Ishikawa (cell line): ENCODE data around the gene ZNF808.

Experiments used
- CEBPB ChIP-seq: IDR thresholded peaks from 2 replicates; pipeline ENCODE4 v1.6.1; 2012
- CREB1 ChIP-seq: IDR thresholded peaks from 2 replicates; pipeline ENCODE4 v1.6.1; 2012; ENCODE audit warnings: low read depth
- EGR1 ChIP-seq: IDR thresholded peaks from 2 replicates; pipeline ENCODE4 v1.6.1; 2012
- EP300 ChIP-seq: IDR thresholded peaks from 2 replicates; pipeline ENCODE4 v1.6.1; 2012; ENCODE audit warnings: borderline replicate concordance
- FOXM1 ChIP-seq: IDR thresholded peaks from 2 replicates; pipeline ENCODE4 v1.6.1; 2012; ENCODE audit warnings: low read depth, borderline replicate concordance
- NFIC ChIP-seq: IDR thresholded peaks from 2 replicates; pipeline ENCODE4 v1.6.1; 2012
- RAD21 ChIP-seq: IDR thresholded peaks from 2 replicates; pipeline ENCODE4 v1.6.1; 2012; ENCODE audit warnings: low read depth
- REST ChIP-seq: IDR thresholded peaks from 2 replicates; pipeline ENCODE4 v1.6.1; 2012; ENCODE audit warnings: low read depth, mild to moderate bottlenecking
- TAF1 ChIP-seq: IDR thresholded peaks from 2 replicates; pipeline ENCODE4 v1.6.1; 2012; ENCODE audit warnings: low read depth, mild to moderate bottlenecking
- TCF12 ChIP-seq: IDR thresholded peaks from 2 replicates; pipeline ENCODE4 v1.6.1; 2012; ENCODE audit warnings: low read depth
- TEAD4 ChIP-seq: IDR thresholded peaks from 2 replicates; pipeline ENCODE4 v1.6.1; 2012
- USF1 ChIP-seq: IDR thresholded peaks from 2 replicates; pipeline ENCODE4 v1.6.1; 2012
- YY1 ChIP-seq: IDR thresholded peaks from 2 replicates; pipeline ENCODE4 v1.6.1; 2012; ENCODE audit warnings: low read depth
- ZBTB7A ChIP-seq: IDR thresholded peaks from 2 replicates; pipeline ENCODE4 v1.6.1; 2012; ENCODE audit warnings: low read depth
- TF ChIP-seq, protein P1 (sequence below): IDR thresholded peaks from 2 replicates; pipeline ENCODE4 v1.6.1; 2012

Gene ZNF808

DNA sequence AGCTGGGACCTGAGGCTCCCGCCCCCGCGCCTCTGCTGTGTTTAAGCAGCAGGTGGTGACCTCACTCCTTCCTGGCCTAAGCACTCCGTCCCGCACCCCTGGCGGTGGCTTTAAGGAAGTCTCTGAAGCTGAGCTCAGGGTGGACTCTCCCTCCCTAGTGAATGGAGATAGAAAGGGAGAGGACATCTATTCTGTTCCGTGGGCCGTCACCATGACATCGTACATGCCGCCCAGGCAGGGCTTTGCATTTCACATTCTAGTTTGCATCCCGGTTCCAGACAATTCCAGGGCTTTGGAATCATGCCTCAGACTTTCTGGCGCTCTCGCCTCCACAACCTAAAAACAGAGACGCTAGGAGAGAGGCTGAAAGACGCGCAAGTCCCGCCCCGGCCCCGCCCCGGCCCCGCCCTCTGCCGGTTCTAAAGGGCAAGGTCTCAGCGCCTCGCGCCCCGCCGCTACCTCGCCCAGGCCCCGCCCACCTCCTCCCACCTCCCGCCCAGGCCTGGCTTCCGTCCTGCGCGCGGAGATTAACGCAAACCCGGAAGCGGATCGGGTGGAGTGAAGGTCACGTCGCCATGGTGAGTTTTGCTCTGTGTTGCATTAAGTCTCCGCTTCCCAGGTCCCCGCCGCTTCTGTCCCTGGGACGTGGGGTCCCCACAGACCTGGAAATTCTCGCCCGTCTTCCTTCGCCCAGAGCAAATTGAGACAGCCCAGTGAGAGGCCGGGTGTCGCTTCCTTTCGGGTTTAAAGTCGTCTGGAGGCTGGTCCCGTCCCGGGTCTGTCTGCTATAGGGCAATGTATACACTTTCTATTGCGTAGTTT lies at the start of gene ZNF808:
TSS of gene ZNF808 (plus strand) at position 535 of the 822 bp plus-strand sequence. CDS start 15,617 bp downstream, outside the sequence.
- TF ChIP-seq YY1 (0 out of 2 replicates have a peak, but pooled peaks have one; percentile 35), TAF1 (no peak), EGR1 (peak; percentile 69), REST (no peak), RAD21 (peak; percentile 22; the same call in 1 of the 2 replicates), TCF12 (no peak), CEBPB (no peak), TEAD4 (no peak), USF1 (no peak), NFIC (no peak)
- TF ChIP-seq, protein P1, sequence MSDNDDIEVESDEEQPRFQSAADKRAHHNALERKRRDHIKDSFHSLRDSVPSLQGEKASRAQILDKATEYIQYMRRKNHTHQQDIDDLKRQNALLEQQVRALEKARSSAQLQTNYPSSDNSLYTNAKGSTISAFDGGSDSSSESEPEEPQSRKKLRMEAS: no peak

DNA sequence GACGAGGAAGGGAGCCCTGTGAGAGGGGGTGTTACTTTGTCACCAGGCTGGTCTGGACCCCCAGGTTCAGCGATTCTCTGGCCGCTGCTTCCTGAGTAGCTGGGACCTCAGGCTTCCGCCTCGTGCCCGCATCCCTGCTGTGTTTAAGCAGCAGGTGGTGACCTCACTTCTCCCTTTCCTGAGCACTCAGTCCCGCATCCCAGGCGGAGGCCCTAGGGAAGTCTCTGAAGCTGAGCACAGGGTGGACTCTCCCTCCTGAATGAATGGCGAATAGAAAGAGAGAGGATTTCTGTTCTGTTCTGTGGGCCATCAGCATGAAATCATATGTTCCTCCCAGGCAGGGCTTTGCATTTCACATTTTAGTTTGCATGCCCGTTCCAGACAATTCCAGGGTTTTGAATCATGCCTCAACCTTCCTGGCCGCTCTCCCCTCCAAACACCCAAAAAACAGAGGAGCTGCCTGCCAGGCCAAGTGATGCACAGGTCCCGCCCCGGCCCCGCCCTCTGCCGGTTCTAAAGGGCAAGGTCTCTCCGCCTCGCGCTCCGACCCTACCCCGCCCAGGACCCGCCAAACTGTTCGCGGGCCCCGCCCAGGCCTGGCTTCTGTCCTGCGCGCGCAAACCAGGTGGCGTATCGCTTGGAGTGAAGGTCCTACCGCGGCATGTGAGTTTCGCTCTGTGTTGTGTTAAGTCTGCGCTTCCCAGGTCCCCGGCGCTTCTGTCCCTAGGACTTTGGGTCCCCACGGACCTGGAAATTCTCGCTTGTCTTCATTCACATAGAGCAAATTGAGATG lies 35.1 kb upstream of the ZNF808 start:
- TF ChIP-seq ZBTB7A (no peak), FOXM1 (no peak), USF1 (no peak), YY1 (no peak), TCF12 (no peak), TEAD4 (no peak), CEBPB (no peak), EP300 (no peak), REST (no peak), NFIC (no peak), TAF1 (no peak), CREB1 (no peak), RAD21 (no peak), EGR1 (no peak)
- TF ChIP-seq, protein P1: no peak

DNA sequence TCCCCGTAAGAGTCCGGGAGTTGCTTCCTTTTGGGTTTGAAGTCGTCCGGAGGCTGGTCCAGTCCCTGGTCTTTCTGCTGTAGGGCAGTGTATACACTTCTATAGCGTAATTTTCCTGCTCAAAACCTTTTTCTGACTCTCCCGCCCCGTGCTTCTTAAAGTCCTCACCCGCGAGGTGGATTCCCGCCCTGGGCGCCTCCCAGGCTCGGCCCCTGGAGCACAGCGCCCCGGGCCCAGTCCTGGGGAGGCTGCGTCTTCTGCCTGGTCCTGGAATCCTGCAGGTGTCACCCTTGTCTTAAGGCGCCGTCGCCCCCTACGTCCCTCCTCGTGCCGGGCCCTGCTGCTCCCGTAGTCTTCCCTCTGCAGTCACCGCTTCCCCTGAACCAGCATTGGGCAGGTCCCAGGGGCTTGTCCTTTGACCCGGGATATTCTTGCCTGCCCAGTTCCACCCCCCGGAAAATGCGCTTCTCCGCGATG lies 34.4 kb upstream of the ZNF808 start:
- no peak for TF ChIP-seq CREB1
- TF ChIP-seq, protein P1: no peak
- TF ChIP-seq REST: no peak
- no peak for TF ChIP-seq TAF1

DNA sequence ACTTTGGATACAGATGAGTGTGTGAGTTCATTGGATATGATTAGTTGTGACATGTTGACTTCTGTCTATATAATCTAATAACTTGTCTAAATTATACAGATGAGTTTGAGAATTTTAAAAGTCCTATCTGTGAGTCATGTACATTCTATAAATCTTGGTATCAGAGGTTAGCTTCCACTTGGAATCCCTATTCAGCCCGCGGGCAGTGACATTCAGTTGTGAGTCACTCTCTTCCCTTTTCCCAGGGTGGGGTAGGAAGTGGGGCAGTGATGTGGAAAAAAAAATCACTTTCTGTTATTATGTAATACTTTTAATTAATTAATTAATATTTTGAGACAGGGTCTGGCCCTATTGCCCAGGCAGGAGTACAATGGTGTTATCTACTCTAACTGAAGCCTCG lies 33.0 kb upstream of the ZNF808 start:
- TF ChIP-seq NFIC: no peak
- TF ChIP-seq, protein P1: no peak
